ENCODE data around the gene TRIM39. TPM values are rescaled to one million over a fixed set of nuclear protein-coding genes. Genes with fewer than 3 reads are reported as not detected.

Gene TRIM39
- total RNA-seq: 10.0 TPM

DNA sequence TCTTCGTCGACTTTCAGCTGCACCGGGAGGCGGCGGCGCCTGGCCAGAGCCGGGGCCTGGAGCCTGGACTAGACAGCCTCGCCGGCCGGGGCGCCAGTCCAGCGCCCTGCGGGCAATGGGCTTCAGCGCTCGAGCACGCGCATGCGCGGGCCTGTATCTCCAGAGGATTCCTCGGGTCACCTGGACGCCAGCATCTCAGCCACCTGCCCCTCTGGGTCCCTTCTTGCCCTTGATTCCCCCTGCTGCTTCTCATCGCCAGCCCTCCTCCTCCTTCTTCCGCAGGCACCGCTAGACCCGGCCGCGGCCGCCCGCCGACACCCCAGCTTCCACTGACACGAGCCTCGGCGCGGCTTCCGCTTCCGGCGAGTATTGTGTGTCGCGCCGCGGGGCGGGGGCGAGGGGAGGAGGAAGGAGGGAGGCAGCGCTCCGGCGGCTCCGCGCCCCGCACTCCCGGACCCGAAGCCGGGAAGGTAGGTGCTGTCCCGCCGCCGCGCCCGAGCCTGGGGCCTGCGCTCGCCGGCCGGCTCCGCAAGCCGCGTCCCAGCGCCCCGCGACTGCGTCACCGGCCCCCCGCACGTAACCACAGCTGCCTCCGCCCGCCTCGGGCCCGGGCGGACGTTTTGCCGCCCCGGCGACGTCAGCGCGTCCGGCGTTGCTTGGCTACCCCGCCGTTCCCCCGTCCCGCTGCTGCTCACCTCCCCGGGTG lies at the start of gene TRIM39:
Gene TRIM39 (plus strand): TSS at position 402 of the 706 bp plus-strand sequence. CDS start 2,391 bp downstream, outside the sequence.

DNA sequence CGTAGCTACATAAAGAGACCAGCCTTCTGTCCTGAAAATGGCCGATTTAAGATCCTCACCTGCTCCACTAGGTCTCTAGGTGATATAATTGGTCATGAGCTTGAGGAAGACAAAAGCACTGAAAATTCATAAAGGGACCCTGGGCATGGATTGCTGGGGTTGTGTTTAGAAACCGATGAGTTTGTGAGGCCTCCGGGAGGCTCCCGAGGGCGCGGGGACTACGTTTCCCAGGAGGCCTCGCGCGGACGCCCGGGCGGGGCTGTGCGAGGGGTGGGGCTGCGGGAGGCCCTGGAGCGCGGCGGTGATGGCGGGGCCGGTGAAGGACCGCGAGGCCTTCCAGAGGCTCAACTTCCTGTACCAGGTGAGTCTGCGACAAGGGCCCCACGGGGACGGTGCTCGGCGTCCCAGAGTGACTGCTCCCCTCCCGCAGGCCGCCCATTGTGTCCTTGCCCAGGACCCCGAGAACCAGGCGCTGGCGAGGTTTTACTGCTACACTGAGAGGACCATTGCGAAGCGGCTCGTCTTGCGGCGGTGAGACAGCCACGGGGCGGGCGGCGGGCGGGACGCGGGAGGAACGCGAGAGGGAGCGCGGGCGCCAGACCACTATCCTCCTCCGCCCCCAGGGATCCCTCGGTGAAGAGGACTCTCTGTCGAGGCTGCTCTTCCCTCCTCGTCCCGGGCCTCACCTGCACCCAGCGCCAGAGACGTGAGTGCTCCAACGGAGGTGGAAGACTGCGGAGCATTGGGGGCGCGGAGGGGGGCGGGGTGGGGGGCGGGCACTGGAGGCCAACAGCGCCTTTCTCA lies 18.3 kb downstream of the TRIM39 start, which contains the start of gene RPP21:
Gene RPP21 (plus strand): TSS at position 289 of the 804 bp plus-strand sequence. CDS start 16 bp downstream, at position 305.

Small RNAs within 50 kb of the gene (small RNA-seq; reads per million reads assigned to genes)
- not detected for gene HLA-N (ENCODE audit: low replicate concordance)

Other genes with a start within 250 kb of the TRIM39 start
- not detected for gene TRIM31, start 213.8 kb upstream of the TRIM39 start, total RNA-seq
- gene TRIM40, start 190.8 kb upstream of the TRIM39 start, total RNA-seq: not detected
- gene TRIM10, start 165.7 kb upstream of the TRIM39 start, total RNA-seq: 2.7 TPM
- gene TRIM15, start 163.4 kb upstream of the TRIM39 start, total RNA-seq: 0.47 TPM
- gene TRIM26, start 113.5 kb upstream of the TRIM39 start, total RNA-seq: 30.3 TPM
- 27.1 TPM for gene RPP21, start 18.2 kb downstream of the TRIM39 start, total RNA-seq
- gene HLA-E, start 162.6 kb downstream of the TRIM39 start, total RNA-seq: 202 TPM
- gene GNL1, start 229.6 kb downstream of the TRIM39 start, total RNA-seq: 44.3 TPM
- gene PRR3, start 230.4 kb downstream of the TRIM39 start, total RNA-seq: 10.0 TPM
- gene ABCF1, start 244.5 kb downstream of the TRIM39 start, total RNA-seq: 35.4 TPM